Suprapubic skin (tissue), 4 donors: ENCODE data around the gene ATOH8. TPM values are rescaled to one million over a fixed set of nuclear protein-coding genes. Genes with fewer than 3 reads are reported as not detected.

Experiments
- DNase-seq, 2 donors: peaks; one replicate each; pipeline ENCODE4 v3.0.0-alpha.2; 2019; ENCODE audit warnings: low spot score in 2 of 2
- H3K27ac ChIP-seq: fragments of 200-600 bp; sonication (generic); one replicate; pipeline ENCODE4 v1.5.1; 2019
- H3K27me3 ChIP-seq: fragments of 200-600 bp; sonication (generic); one replicate; pipeline ENCODE4 v1.5.1; 2019
- H3K36me3 ChIP-seq: fragments of 200-600 bp; sonication (generic); one replicate; pipeline ENCODE4 v1.5.1; 2019
- H3K4me1 ChIP-seq: fragments of 200-600 bp; sonication (generic); one replicate; pipeline ENCODE4 v1.5.1; 2019
- H3K4me3 ChIP-seq: fragments of 200-600 bp; sonication (generic); one replicate; pipeline ENCODE4 v1.5.1; 2019; ENCODE audit warnings: mild to moderate bottlenecking
- H3K9me3 ChIP-seq: fragments of 200-600 bp; sonication (generic); one replicate; pipeline ENCODE4 v1.5.1; 2019
- EP300 ChIP-seq: sonication (generic); formaldehyde crosslinking; IDR thresholded peaks from one replicate; pipeline ENCODE4 v1.6.1; 2017; ENCODE audit warnings: antibody characterized with exemption
- POLR2A ChIP-seq, 2 donors: fragments of 450-650 bp; IDR thresholded peaks; one replicate each; pipeline ENCODE4 v1.6.1; 2017; ENCODE audit warnings: antibody characterized with exemption in 2 of 2, mild to moderate bottlenecking in 2 of 2, moderate library complexity in 2 of 2
- POLR2AphosphoS5 ChIP-seq, 3 donors: sonication (generic); formaldehyde crosslinking; IDR thresholded peaks; one replicate each; pipeline ENCODE4 v1.6.1; 2017; ENCODE audit warnings: antibody characterized with exemption in 3 of 3
- WGBS: methylation state at CpG from one replicate; pipeline ENCODE4 v1.1.5; 2018; 5-methylcytosine and 5-hydroxymethylcytosine counted together
- total RNA-seq, 4 donors: library from RNA; depleted of rRNA; stranded (reverse); fragments of >200 nt; gene quantifications; one replicate each; pipeline ENCODE4 v1.1.0, GENCODE V29; 2016
- TF ChIP-seq, protein P1 (sequence below), 2 donors: fragments of 200-600 bp in 1 of 2; fragments of 450-650 bp in 1 of 2; sonication (generic) in 1 of 2; IDR thresholded peaks; one replicate each; pipeline ENCODE4 v1.5.1; 2016 to 2019; ENCODE audit warnings: antibody characterized with exemption in 2 of 2, mild to moderate bottlenecking in 1 of 2, moderate library complexity in 1 of 2

ATOH8 gene
- total RNA-seq, 4 donors from 2014 or later: 9.7 to 30.3 (median 27.3) TPM

DNA sequence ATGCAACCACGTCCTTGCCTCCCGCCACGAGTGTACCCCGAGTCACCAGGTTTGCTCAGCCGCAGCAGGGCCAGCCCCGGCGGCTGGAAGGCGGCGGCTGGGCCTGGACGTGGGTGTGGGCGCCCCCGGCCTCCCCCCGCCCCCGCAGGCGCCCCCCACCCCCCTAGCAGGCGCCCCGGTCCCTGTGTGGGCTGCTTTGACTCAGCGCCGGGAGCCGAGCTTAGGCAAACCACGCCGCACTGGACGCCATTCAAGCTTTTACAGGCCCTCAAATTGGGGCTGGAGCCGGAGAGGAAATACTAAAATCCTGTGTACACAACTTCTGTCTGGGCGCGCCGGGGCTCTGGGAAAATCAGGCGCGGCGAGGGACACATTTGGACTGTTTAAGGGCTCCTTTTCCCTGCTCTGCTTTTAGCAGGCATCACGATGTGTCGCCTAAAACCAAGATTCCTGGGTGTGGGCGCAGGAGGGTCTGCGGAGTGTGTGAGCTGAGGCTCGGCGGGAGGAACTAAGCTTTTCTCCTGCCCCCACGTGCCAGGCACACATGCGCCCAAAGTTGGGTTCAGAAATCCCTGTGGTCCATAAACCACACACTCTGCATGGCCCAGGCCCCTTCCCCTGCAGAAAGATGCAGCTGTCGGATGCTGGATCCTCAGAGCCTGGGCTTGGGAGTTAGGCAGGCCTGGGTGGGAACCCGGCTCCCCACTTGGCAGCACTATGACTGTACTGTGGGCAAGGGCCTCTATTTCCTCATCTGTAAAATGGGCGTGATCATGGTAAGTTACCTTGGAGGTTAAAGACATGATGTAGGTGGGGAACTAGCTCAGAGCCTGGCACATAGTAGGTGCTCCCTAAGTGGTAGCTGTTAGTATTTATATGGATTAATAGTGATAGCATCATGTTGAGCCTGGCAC is 57.6 kb downstream of the ATOH8 start:
- H3K27me3 ChIP-seq: peaks cover 2% of the 10 kb centered on the region
- no peaks in the 10 kb centered on the region for H3K36me3 ChIP-seq
- WGBS: 56% methylated on average over 17 of the region's 41 CpGs
- peaks cover 14% of the 10 kb centered on the region for H3K4me1 ChIP-seq
- peak overlapping the region; percentile 19 for H3K4me3 ChIP-seq
- no peaks in the 10 kb centered on the region for H3K9me3 ChIP-seq
- TF ChIP-seq POLR2AphosphoS5 (IDR thresholded peaks at IDR 0.05) (no peak), EP300 (no peak), POLR2A (IDR thresholded peaks at IDR 0.05) (no peak)
- TF ChIP-seq, protein P1, sequence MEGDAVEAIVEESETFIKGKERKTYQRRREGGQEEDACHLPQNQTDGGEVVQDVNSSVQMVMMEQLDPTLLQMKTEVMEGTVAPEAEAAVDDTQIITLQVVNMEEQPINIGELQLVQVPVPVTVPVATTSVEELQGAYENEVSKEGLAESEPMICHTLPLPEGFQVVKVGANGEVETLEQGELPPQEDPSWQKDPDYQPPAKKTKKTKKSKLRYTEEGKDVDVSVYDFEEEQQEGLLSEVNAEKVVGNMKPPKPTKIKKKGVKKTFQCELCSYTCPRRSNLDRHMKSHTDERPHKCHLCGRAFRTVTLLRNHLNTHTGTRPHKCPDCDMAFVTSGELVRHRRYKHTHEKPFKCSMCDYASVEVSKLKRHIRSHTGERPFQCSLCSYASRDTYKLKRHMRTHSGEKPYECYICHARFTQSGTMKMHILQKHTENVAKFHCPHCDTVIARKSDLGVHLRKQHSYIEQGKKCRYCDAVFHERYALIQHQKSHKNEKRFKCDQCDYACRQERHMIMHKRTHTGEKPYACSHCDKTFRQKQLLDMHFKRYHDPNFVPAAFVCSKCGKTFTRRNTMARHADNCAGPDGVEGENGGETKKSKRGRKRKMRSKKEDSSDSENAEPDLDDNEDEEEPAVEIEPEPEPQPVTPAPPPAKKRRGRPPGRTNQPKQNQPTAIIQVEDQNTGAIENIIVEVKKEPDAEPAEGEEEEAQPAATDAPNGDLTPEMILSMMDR (IDR thresholded peaks at IDR 0.05): no peak
- DNase-seq: peak; percentile 69 to 80
- H3K27ac ChIP-seq: peak overlapping the region; percentile 26

DNA sequence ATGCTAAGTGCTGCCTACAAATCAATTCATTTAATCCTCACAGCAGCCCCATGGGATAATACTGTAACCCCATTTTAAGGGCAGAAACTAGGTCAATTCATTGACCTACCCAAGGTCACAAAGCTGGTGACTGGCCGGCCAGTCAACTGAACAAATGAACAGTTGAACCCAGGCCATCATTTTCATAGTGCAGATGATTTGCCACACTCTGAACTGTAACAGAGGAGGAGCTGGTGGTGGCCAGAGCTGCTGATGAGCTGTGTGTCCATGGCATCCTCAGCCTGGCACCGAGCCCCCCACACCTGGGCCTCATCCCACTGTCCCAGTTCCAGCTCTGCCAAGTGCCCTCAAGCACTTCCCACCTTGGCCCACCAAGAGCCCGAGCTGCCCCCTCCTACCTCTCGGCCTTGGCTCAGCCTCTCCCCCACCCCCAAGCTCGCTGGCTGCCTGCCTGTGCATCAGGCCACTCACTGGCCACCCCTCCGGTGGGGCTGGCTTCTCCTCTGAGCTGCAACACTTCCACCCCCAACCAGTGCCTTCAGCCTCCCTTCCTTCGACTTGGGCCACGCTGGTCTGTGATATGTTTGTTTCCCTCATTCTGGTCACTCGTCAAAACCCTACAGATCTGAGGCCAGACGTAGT is 58.4 kb downstream of the ATOH8 start:
- H3K4me3 ChIP-seq: no peak overlapping the region
- no peaks in the 10 kb centered on the region for H3K36me3 ChIP-seq
- H3K27me3 ChIP-seq: peaks cover 2% of the 10 kb centered on the region
- H3K9me3 ChIP-seq: no peaks in the 10 kb centered on the region
- no peak for TF ChIP-seq POLR2A (IDR thresholded peaks at IDR 0.05)
- TF ChIP-seq, protein P1 (IDR thresholded peaks at IDR 0.05): no peak
- TF ChIP-seq POLR2AphosphoS5 (IDR thresholded peaks at IDR 0.05): no peak
- TF ChIP-seq EP300: no peak
- WGBS: 82% methylated on average over 10 of the region's 10 CpGs
- DNase-seq: peak; percentile 64 to 76
- H3K27ac ChIP-seq: no peak overlapping the region
- peaks cover 14% of the 10 kb centered on the region for H3K4me1 ChIP-seq

DNA sequence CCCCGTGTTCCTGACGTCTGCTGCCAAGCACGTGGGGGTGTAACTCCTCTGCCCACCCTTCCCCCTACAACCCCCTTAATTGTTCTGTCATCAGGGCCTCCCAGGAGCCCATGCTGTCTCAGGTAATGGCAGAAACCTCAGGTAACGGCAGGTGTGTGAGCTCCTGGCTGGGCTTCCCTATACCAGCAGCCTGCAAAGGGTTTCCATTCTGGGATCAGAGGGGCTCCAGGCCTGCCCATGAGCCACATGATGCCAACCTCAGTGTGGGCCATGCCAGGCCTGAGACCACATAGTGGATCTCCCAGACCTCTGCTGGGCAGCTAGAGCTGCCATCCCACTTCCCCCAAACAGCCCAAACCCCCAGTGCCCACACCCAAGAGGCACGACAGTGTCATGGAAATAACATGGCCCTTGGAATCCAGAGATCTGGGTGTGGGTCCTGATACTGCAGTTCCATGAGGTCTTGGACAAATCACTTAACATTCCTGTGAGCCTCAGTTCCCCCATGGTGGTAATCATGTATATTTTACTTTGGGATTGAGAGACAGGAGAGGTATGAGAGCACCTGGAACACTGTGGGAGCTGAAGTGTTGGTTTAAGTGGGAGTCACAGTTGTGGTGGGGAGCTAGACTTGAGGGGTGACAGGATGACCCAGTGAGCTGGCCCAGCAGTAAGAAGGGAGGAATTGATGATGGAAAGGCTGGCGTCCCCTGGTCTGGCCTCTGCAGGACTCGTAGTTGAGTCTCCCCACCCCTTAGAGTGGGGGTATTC is 59.6 kb downstream of the ATOH8 start:
- WGBS: 79% methylated on average over 6 of the region's 7 CpGs

DNA sequence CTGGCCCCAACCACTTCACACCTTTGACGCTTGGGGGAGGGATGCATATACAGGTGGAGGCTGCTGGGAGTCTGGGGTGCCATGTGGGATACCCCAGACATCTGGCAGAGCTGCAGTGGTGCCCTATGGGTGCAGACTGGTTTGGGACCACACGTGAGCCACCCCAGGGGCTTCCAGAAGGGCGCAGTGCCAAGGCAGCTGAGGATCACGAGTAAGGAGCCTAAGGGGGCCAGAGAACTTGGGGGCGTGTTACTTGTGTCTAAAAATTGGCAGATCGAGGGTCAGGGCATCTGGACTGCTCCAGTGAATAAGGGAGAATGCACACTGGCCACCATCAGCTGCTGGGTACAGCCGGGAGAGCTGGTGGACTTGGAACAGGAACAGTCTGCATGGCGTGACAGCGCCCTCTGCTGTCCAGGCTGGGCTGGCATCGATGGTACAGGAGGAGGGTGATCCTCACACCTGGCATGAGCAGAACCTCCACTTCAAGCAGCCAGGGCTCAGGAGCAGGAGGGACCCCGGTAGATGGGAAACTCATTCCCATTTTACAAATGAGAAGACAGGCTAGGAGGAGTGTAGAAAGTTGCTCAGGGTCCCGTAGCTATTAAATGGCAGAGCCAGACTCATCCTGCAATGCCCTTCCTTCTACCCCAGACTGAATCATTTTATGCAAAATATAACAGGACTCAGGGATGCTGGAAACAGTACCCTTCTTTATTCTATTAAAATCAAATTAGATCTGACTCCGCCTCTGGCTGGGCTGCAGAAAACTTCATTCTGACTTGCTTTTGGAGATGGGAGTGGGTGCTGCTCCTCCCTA is 60.4 kb downstream of the ATOH8 start:
- Histone ChIP-seq H3K27me3 (peaks cover 2% of the 10 kb centered on the region), H3K9me3 (no peaks in the 10 kb centered on the region), H3K36me3 (no peaks in the 10 kb centered on the region), H3K4me1 (peaks cover 14% of the 10 kb centered on the region), H3K4me3 (no peak overlapping the region), H3K27ac (no peak overlapping the region)
- 30% methylated on average over 7 of the region's 13 CpGs for WGBS
- DNase-seq: peak; percentile 93 to 95
- TF ChIP-seq POLR2AphosphoS5 (IDR thresholded peaks at IDR 0.05): no peak
- TF ChIP-seq, protein P1 (IDR thresholded peaks at IDR 0.05): peak; percentile 90 to 95

More for the DNA sequence above, 59.6 kb downstream of the ATOH8 start:
- Histone ChIP-seq H3K9me3 (no peaks in the 10 kb centered on the region), H3K4me3 (no peak overlapping the region), H3K27ac (no peak overlapping the region), H3K27me3 (peaks cover 2% of the 10 kb centered on the region), H3K4me1 (peaks cover 14% of the 10 kb centered on the region), H3K36me3 (no peaks in the 10 kb centered on the region)
- peak in 1 of 2 donors; percentile 72 for DNase-seq
- TF ChIP-seq POLR2A (IDR thresholded peaks at IDR 0.05) (no peak), EP300 (no peak), POLR2AphosphoS5 (IDR thresholded peaks at IDR 0.05) (no peak)
- TF ChIP-seq, protein P1 (IDR thresholded peaks at IDR 0.05): no peak
